Loucy (cell line): ENCODE measurements around the gene NFATC1.

Experiments
- EZH2phosphoT487 ChIP-seq: fragments of 200-600 bp; IDR thresholded peaks from 2 replicates; pipeline ENCODE4 v1.6.1; 2018; ENCODE audit warnings: antibody characterized with exemption, mild to moderate bottlenecking, moderate library complexity, borderline replicate concordance
- TF ChIP-seq, protein P1 (sequence below): fragments of 200-600 bp; sonication (generic); conservative IDR thresholded peaks from 2 replicates; pipeline ENCODE4 v1.5.1; 2014; ENCODE audit warnings: mild to moderate bottlenecking, antibody characterized with exemption, low read length

DNA sequence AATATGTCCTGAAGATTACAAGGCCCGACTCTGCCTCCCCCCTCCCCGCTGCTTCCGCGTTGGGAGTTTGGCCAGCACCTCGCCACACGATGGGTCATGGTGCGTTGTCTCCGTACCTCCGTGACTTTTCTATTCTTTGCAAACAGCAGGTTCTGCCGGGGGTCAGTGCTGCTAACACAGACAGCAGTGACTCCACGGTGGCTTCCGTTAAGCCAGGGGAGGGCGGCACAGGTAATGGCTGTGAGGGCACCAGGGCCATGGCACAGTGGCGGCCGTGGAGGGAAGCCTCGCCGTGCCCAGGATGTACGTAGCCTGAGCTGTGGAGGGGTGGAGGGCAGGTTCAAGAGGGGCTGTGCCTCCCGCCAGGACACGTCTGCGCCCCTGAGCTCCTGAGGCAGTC is 115.5 kb downstream of the NFATC1 start:
- TF ChIP-seq EZH2phosphoT487, result no peak
- TF ChIP-seq, protein P1, sequence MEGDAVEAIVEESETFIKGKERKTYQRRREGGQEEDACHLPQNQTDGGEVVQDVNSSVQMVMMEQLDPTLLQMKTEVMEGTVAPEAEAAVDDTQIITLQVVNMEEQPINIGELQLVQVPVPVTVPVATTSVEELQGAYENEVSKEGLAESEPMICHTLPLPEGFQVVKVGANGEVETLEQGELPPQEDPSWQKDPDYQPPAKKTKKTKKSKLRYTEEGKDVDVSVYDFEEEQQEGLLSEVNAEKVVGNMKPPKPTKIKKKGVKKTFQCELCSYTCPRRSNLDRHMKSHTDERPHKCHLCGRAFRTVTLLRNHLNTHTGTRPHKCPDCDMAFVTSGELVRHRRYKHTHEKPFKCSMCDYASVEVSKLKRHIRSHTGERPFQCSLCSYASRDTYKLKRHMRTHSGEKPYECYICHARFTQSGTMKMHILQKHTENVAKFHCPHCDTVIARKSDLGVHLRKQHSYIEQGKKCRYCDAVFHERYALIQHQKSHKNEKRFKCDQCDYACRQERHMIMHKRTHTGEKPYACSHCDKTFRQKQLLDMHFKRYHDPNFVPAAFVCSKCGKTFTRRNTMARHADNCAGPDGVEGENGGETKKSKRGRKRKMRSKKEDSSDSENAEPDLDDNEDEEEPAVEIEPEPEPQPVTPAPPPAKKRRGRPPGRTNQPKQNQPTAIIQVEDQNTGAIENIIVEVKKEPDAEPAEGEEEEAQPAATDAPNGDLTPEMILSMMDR, result no peak
